ENCODE results near the gene EFCAB8. TPM values are rescaled to one million over a fixed set of nuclear protein-coding genes. Genes with fewer than 3 reads are reported as not detected.

Gene EFCAB8
- total RNA-seq, 1 experiment from 2014 or later = 1.8 TPM

DNA sequence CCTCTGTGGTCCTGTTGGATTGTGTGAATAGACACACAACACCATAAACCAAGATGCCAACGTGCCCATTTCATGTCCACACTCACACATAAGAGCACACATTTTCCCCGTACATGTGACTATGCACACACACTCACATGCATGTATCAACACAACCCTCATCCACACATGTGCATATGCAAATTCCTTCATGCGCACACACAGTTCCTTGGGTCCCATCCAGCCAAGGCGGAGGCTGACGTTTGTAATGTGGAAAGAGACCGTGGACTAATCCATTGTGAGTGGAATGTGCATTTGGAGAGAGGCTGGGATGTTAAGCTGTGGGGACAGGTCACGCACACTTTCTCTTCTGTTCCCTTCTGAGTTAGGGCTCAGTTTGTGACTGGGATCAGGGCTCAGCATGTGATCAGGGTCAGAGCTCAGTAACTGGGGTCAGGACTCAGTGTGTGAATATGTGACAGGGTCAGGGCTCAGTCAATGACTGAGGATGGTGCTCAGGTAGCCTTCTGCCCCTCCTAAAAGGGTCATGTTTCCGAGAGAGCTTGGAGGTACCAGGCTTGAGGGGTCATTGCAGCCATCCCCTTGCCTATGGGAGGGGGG is 148.2 kb downstream of the EFCAB8 start:
- BruUV-seq (replicated peaks) = no TSS peak
- POLR2A ChIA-PET = no interaction called here
- Histone ChIP-seq H3K4me1 (no peaks in the 10 kb centered on the region), H3K4me3 (ENCODE audit: low read depth, low read length) (no peak overlapping the region), H3K9me3 (peaks cover 10% of the 10 kb centered on the region), H3K27me3 (replicated peaks; ENCODE audit: control insufficient read depth, insufficient read depth, low read length) (peaks cover 3% of the 10 kb centered on the region), H3K36me3 (ENCODE audit: control insufficient read depth, insufficient read depth, low read length) (no peaks in the 10 kb centered on the region)
- peaks cover 10% of the 10 kb centered on the region for H3K9me3 Mint-ChIP-seq (ENCODE audit: unreplicated experiment)
- intact Hi-C loops (cut with micrococcal nuclease; ENCODE audit: unreplicated experiment) = loop anchor here (5.0 to 10.0 kb wide), 2 partner anchors 90 to 102 kb away; no protein-coding TSS in a partner anchor
- TF ChIP-seq, protein P1, sequence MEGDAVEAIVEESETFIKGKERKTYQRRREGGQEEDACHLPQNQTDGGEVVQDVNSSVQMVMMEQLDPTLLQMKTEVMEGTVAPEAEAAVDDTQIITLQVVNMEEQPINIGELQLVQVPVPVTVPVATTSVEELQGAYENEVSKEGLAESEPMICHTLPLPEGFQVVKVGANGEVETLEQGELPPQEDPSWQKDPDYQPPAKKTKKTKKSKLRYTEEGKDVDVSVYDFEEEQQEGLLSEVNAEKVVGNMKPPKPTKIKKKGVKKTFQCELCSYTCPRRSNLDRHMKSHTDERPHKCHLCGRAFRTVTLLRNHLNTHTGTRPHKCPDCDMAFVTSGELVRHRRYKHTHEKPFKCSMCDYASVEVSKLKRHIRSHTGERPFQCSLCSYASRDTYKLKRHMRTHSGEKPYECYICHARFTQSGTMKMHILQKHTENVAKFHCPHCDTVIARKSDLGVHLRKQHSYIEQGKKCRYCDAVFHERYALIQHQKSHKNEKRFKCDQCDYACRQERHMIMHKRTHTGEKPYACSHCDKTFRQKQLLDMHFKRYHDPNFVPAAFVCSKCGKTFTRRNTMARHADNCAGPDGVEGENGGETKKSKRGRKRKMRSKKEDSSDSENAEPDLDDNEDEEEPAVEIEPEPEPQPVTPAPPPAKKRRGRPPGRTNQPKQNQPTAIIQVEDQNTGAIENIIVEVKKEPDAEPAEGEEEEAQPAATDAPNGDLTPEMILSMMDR (IDR thresholded peaks at IDR 0.05; ENCODE audit: insufficient read depth in 1 of 2, low read depth in 1 of 2, low read length in 1 of 2, severe bottlenecking in 1 of 2, unreplicated experiment in 1 of 2) = no peak
- H3K36me3 Mint-ChIP-seq (ENCODE audit: insufficient read depth, unreplicated experiment) = no peaks in the 10 kb centered on the region
- no peaks in the 10 kb centered on the region for H3K4me1 Mint-ChIP-seq (ENCODE audit: low read depth, unreplicated experiment)
- no peak overlapping the region for H3K27ac Mint-ChIP-seq (ENCODE audit: unreplicated experiment)
- no peak for DNase-seq
- CTCF ChIA-PET = no interaction called here
- H3K4me3 Mint-ChIP-seq (ENCODE audit: unreplicated experiment) = no peak overlapping the region
- H3K27me3 Mint-ChIP-seq (ENCODE audit: insufficient read depth, unreplicated experiment) = peaks cover 17% of the 10 kb centered on the region

DNA sequence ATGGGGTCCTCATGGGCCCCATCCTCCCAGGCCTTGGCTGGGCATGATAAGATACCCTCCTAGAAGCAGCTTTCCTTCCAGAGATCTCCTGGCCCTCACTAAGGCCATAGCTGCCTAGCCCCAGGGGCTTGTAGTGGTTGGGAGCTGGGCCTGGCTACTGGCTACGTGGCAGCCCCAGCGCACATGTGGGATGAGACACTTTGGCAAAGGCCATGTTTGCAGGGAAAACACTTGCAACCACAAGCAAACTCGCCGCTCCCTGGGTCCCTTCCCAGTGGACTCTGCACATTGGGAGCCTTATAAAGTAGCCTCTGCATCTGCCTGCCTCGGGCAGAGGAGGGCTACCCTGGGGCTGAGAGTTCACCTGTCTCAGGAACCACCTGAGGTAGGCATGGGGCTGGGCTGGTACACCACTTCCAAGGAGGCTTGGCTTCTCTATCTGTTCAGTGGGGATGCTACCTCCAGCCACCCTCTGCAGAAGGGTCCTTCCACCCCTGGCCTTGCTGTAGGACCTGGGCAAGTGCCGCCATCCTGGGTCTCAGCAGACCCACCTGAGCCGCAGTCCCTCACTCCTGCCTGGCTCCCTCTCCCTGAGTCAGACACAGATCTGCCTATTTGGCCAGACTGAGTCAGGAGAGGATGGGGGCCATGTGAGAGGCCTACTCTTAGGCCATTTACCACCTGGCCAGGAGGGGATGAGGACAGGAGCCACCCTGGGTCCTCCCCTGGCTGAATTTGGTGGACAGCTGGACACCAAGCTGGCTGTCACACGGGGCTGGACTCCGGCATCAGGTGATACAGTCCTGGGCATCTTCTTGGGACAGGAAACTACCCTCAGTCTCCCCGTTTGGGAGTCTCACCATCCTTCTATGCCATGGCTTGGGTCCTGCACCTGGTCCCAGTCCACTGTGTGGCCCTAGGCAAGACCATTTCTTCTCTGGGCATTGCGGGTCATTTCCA is 148.9 kb downstream of the EFCAB8 start, which contains the start of gene BPIFB2:
TSS of gene BPIFB2 (plus strand) at position 329 of the 960 bp plus-strand sequence. CDS start 871 bp downstream, outside the sequence.
- peaks cover 10% of the 10 kb centered on the region for H3K9me3 ChIP-seq
- no peaks in the 10 kb centered on the region for H3K4me1 Mint-ChIP-seq (ENCODE audit: low read depth, unreplicated experiment)
- TF ChIP-seq, protein P1 (IDR thresholded peaks at IDR 0.05; ENCODE audit: insufficient read depth in 1 of 2, low read depth in 1 of 2, low read length in 1 of 2, severe bottlenecking in 1 of 2, unreplicated experiment in 1 of 2) = no peak
- BruUV-seq (replicated peaks) = no TSS peak
- ChIA-PET POLR2A (no interaction called here), CTCF (no interaction called here)
- peaks cover 3% of the 10 kb centered on the region for H3K27me3 ChIP-seq (replicated peaks; ENCODE audit: control insufficient read depth, insufficient read depth, low read length)
- peaks cover 10% of the 10 kb centered on the region for H3K9me3 Mint-ChIP-seq (ENCODE audit: unreplicated experiment)
- intact Hi-C loops (cut with micrococcal nuclease; ENCODE audit: unreplicated experiment) = loop anchor here (5.0 to 10.0 kb wide), 2 partner anchors 90 to 103 kb away; no protein-coding TSS in a partner anchor
- no peak within 1 kb of the TSS for H3K4me3 Mint-ChIP-seq (ENCODE audit: unreplicated experiment)
- no peak within 1 kb of the TSS for H3K4me3 ChIP-seq (ENCODE audit: low read depth, low read length)
- H3K27ac Mint-ChIP-seq (ENCODE audit: unreplicated experiment) = no peak within 1 kb of the TSS
- no peaks in the 10 kb centered on the region for H3K4me1 ChIP-seq
- H3K36me3 ChIP-seq (ENCODE audit: control insufficient read depth, insufficient read depth, low read length) = no peaks in the 10 kb centered on the region
- peaks cover 18% of the 10 kb centered on the region for H3K27me3 Mint-ChIP-seq (ENCODE audit: insufficient read depth, unreplicated experiment)
- no peak for DNase-seq
- no peaks in the 10 kb centered on the region for H3K36me3 Mint-ChIP-seq (ENCODE audit: insufficient read depth, unreplicated experiment)

DNA sequence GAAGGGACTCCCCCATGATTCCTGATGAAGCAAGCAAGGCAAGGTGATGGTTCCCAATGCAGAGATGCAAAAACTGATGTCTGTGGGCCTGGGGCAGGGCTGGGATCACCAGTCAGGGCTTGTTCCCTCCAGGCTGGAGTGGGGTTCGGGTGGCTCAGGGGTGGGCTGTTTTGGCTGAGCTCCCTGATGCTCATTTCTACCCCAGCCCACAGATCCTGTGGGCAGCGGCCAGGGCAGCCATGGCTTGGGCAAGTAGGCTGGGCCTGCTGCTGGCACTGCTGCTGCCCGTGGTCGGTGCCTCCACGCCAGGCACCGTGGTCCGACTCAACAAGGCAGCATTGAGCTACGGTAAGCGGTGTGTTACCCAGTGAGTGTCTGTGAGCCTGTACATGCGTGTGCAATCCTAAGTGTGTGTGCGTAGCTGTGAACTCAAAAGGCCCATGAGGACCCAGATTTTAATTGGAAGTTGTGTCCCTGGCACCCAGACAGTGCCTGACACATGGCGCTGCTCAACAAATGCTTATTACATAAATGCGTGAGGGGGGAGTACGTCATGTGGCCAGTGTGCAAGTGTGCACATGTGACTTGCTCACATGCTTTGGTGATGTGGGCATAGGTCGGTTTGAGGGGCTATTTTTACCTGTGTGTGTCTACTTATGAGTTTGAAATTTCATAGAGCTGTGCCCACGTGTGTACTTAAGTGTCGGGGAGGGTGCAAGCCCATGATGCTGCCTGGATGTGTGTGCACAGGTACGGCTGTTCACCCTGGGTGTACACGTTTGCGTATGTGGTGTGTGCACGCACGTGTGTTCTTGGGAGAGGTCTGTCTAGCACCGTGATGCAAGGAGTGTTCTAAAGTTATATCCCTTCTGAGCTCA is 149.9 kb downstream of the EFCAB8 start:
- intact Hi-C loops (cut with micrococcal nuclease; ENCODE audit: unreplicated experiment) = loop anchor here (5.0 to 10.0 kb wide), 2 partner anchors 89 to 104 kb away; no protein-coding TSS in a partner anchor
- POLR2A ChIA-PET = no interaction called here
- CTCF ChIA-PET = no interaction called here
- peaks cover 3% of the 10 kb centered on the region for H3K27me3 ChIP-seq (replicated peaks; ENCODE audit: control insufficient read depth, insufficient read depth, low read length)
- no peak for DNase-seq
- H3K4me3 ChIP-seq (ENCODE audit: low read depth, low read length) = no peak overlapping the region
- H3K27ac Mint-ChIP-seq (ENCODE audit: unreplicated experiment) = no peak overlapping the region
- H3K4me3 Mint-ChIP-seq (ENCODE audit: unreplicated experiment) = no peak overlapping the region
- H3K9me3 Mint-ChIP-seq (ENCODE audit: unreplicated experiment) = peaks cover 10% of the 10 kb centered on the region
- no peaks in the 10 kb centered on the region for H3K4me1 ChIP-seq
- peaks cover 10% of the 10 kb centered on the region for H3K9me3 ChIP-seq
- BruUV-seq (replicated peaks) = no TSS peak
- TF ChIP-seq, protein P1 (IDR thresholded peaks at IDR 0.05; ENCODE audit: insufficient read depth in 1 of 2, low read depth in 1 of 2, low read length in 1 of 2, severe bottlenecking in 1 of 2, unreplicated experiment in 1 of 2) = no peak
- no peaks in the 10 kb centered on the region for H3K36me3 ChIP-seq (ENCODE audit: control insufficient read depth, insufficient read depth, low read length)
- H3K27me3 Mint-ChIP-seq (ENCODE audit: insufficient read depth, unreplicated experiment) = peaks cover 18% of the 10 kb centered on the region
- no peaks in the 10 kb centered on the region for H3K36me3 Mint-ChIP-seq (ENCODE audit: insufficient read depth, unreplicated experiment)
- no peaks in the 10 kb centered on the region for H3K4me1 Mint-ChIP-seq (ENCODE audit: low read depth, unreplicated experiment)

All from Caco-2 (cell line).